ENCODE results near the gene KRTAP4-11. TPM values are rescaled to one million over a fixed set of nuclear protein-coding genes. Genes with fewer than 3 reads are reported as not detected.
A peak's percentile ranks its signal among the peaks of the same experiment; 100 is the strongest.
"Not testable (repeated sequence)": the region's sequence is repeated elsewhere in the genome, so short reads cannot be mapped to it uniquely, and the experiment has no call there.

Gene KRTAP4-11
- total RNA-seq, 1 donor from 2014 or later, result not detected

- not testable (repeated sequence) for ATAC-seq
These were observed 5.3 kb upstream of the KRTAP4-11 start for GRCh38 chr17:41123292-41123990.

GRCh38 chr17:41121742-41122141, 3.6 kb upstream of the KRTAP4-11 start:
- no peak for ATAC-seq

GRCh38 chr17:41119696-41120690, 1.8 kb upstream of the KRTAP4-11 start:
- not testable (repeated sequence) for ATAC-seq

GRCh38 chr17:41118721-41119120, 548 bp upstream of the KRTAP4-11 start:
- ATAC-seq, result no peak

- ATAC-seq, result no peak
These were observed 1.9 kb downstream of the KRTAP4-11 start for GRCh38 chr17:41116297-41116696.

GRCh38 chr17:41111151-41111885, 6.9 kb downstream of the KRTAP4-11 start:
- ATAC-seq, result no peak

GRCh38 chr17:41108728-41109386, 9.3 kb downstream of the KRTAP4-11 start:
- ATAC-seq, result not testable (repeated sequence)

GRCh38 chr17:41107941-41108450, 10.2 kb downstream of the KRTAP4-11 start:
- no peak for ATAC-seq

- ATAC-seq, result not testable (repeated sequence)
These were observed 12.8 kb downstream of the KRTAP4-11 start, which contains the start of gene KRTAP4-9 for GRCh38 chr17:41105347-41105746. TSS of gene KRTAP4-9 (plus strand) at chr17:41105389. CDS start at chr17:41105389, 0 bp downstream.

GRCh38 chr17:41104386-41105038, 13.7 kb downstream of the KRTAP4-11 start:
- ATAC-seq, result peak; percentile 55

GRCh38 chr17:41103896-41104295, 14.3 kb downstream of the KRTAP4-11 start:
- no peak for ATAC-seq

GRCh38 chr17:41101586-41102259, 16.4 kb downstream of the KRTAP4-11 start, which contains the start of gene KRTAP4-16:
TSS of gene KRTAP4-16 (minus strand) at chr17:41102209. CDS start at chr17:41102209, 0 bp downstream.
- ATAC-seq, result no peak

GRCh38 chr17:41099682-41100480, 18.3 kb downstream of the KRTAP4-11 start:
- peak; percentile 54 for ATAC-seq

GRCh38 chr17:41098481-41098880, 19.7 kb downstream of the KRTAP4-11 start:
- no peak for ATAC-seq

GRCh38 chr17:41098042-41098441, 20.1 kb downstream of the KRTAP4-11 start, which contains the start of gene KRTAP4-8:
TSS of gene KRTAP4-8 (minus strand) at chr17:41098142. CDS start at chr17:41098084, 58 bp downstream.
- no peak for ATAC-seq

- no peak for ATAC-seq
These were observed 22.1 kb downstream of the KRTAP4-11 start for GRCh38 chr17:41096055-41096454.

- not testable (repeated sequence) for ATAC-seq
These were observed 29.3 kb downstream of the KRTAP4-11 start for GRCh38 chr17:41088760-41089352.

GRCh38 chr17:41084100-41084856, 33.9 kb downstream of the KRTAP4-11 start, which contains the start of gene KRTAP4-7:
TSS of gene KRTAP4-7 (plus strand) at chr17:41084150. CDS start at chr17:41084207, 57 bp downstream.
- ATAC-seq, result not testable (repeated sequence)
